GM12878 (cell line): ENCODE measurements around the gene CHKA. TPM values are rescaled to one million over a fixed set of nuclear protein-coding genes. Genes with fewer than 3 reads are reported as not detected.

ENCODE experiments used
- ATAC-seq: fragments of 200-7000 bp; cut with Tn5 transposase; 3 replicates; pipeline ENCODE4 v1.9.1; 2020; ENCODE audit warnings: mild to moderate bottlenecking, moderate library complexity
- BruUV-seq: library from RNA; stranded (reverse); fragments of 400-500 nt; replicated peaks from 2 replicates; lab custom pipeline; 2021; lab: Mats Ljungman, UMichigan
- CTCF ChIA-PET: fragments of 300-600 bp; sonication (Branson Sonifier 250); formaldehyde crosslinking; extraction: SDS; loops from one replicate; lab custom pipeline; 2021; ENCODE audit warnings: inconsistent platforms; lab: Yijun Ruan, JAX
- POLR2A ChIA-PET: fragments of 350-600 bp; formaldehyde crosslinking; extraction: SDS; loops from one replicate; lab custom pipeline; 2021; ENCODE audit warnings: inconsistent platforms; lab: Charles Lee
- RAD21 ChIA-PET: fragments of 300-600 bp; sonication (Branson Sonifier 250); formaldehyde crosslinking; loops from one replicate; lab custom pipeline; 2023; ENCODE audit warnings: antibody characterized with exemption; ENCODE audit not compliant: unreplicated experiment; lab: Charles Lee
- SMC1A ChIA-PET: fragments of 300-600 bp; sonication (Branson Sonifier 250); formaldehyde crosslinking; loops from one replicate; lab custom pipeline; 2023; ENCODE audit not compliant: unreplicated experiment, uncharacterized antibody; lab: Charles Lee
- DNase-seq: peaks from one replicate; pipeline ENCODE4 v3.0.0-alpha.2; 2011; ENCODE audit warnings: low read depth, low spot score
- FAIRE-seq: peaks from 3 replicates; lab custom pipeline; 2011; peaks lifted over from hg19 to GRCh38; lab: Jason Lieb, UNC
- H2AFZ ChIP-seq: 2 replicates; pipeline ENCODE4 v1.6.0; 2011; ENCODE audit warnings: low read depth, low read length, control low read depth; ENCODE audit not compliant: control insufficient read depth
- H3K27ac ChIP-seq: 2 replicates; pipeline ENCODE4 v1.5.1; 2011; ENCODE audit warnings: control low read depth; ENCODE audit not compliant: control insufficient read depth, insufficient read depth
- H3K27me3 ChIP-seq, 2 experiments: replicated peaks in 1 of 2; 2 replicates each; pipeline versions ENCODE4 v1.6.0 to v1.6.1; 2011; ENCODE audit warnings: low read length in 1 of 2; ENCODE audit not compliant: control insufficient read depth in 2 of 2, insufficient read depth in 2 of 2
- H3K36me3 ChIP-seq, 2 experiments: 2 replicates each; pipeline ENCODE4 v1.5.1; 2011; ENCODE audit warnings: low read length in 1 of 2; ENCODE audit not compliant: control insufficient read depth in 2 of 2, insufficient read depth in 2 of 2
- H3K4me1 ChIP-seq: 2 replicates; pipeline ENCODE4 v1.6.1; 2011; ENCODE audit warnings: mild to moderate bottlenecking, low read length, moderate library complexity, mixed read lengths; ENCODE audit not compliant: control insufficient read depth, insufficient read depth
- H3K4me2 ChIP-seq: 2 replicates; pipeline ENCODE4 v1.6.0; 2011; ENCODE audit warnings: control low read depth; ENCODE audit not compliant: control insufficient read depth, insufficient read depth
- H3K4me3 ChIP-seq: fragments of 200-600 bp; sonication (generic); 2 replicates; pipeline ENCODE4 v1.5.1; 2016
- H3K79me2 ChIP-seq: 2 replicates; pipeline ENCODE4 v1.6.0; 2011; ENCODE audit warnings: low read length; ENCODE audit not compliant: control insufficient read depth, insufficient read depth
- H3K9ac ChIP-seq: 2 replicates; pipeline ENCODE4 v1.8.0; 2011; ENCODE audit warnings: low read length, control low read depth, mixed read lengths; ENCODE audit not compliant: control insufficient read depth, insufficient read depth
- H3K9me3 ChIP-seq: replicated peaks from 3 replicates; pipeline ENCODE4 v1.5.1; 2011; ENCODE audit warnings: mild to moderate bottlenecking, low read length; ENCODE audit not compliant: control insufficient read depth, insufficient read depth
- H4K20me1 ChIP-seq: 2 replicates; pipeline ENCODE4 v1.6.0; 2011; ENCODE audit not compliant: control insufficient read depth, insufficient read depth
- CEBPB ChIP-seq, 2 experiments: fragments of 150-350 bp in 1 of 2; IDR thresholded peaks; 2 replicates each; pipeline ENCODE4 v1.6.1; 2012 to 2014; ENCODE audit warnings: low read depth in 2 of 2, low read length in 2 of 2, borderline replicate concordance in 1 of 2, inconsistent platforms in 1 of 2
- CREM ChIP-seq: IDR thresholded peaks from 2 replicates; pipeline ENCODE4 v1.6.1; 2014; ENCODE audit warnings: antibody characterized with exemption, low read depth
- FOS ChIP-seq: IDR thresholded peaks from 3 replicates; pipeline ENCODE4 v1.6.1; 2011; ENCODE audit warnings: borderline replicate concordance; ENCODE audit not compliant: insufficient read length; ENCODE audit errors: extremely low read depth
- KAT2A ChIP-seq: conservative IDR thresholded peaks from 2 replicates; pipeline ENCODE4 v1.6.1; 2011; ENCODE audit warnings: low read depth, low read length; ENCODE audit not compliant: control insufficient read depth
- MTA2 ChIP-seq: fragments of 450-650 bp; IDR thresholded peaks from 2 replicates; pipeline ENCODE4 v1.6.1; 2016; ENCODE audit warnings: low read depth, mild to moderate bottlenecking, moderate library complexity
- NR2C1 ChIP-seq: fragments of 450-650 bp; IDR thresholded peaks from 2 replicates; pipeline ENCODE4 v1.6.1; 2017; ENCODE audit warnings: antibody characterized with exemption, mild to moderate bottlenecking, moderate library complexity
- RUNX3 ChIP-seq: IDR thresholded peaks from 2 replicates; pipeline ENCODE4 v1.6.1; 2012; ENCODE audit warnings: low read length, inconsistent platforms
- SMAD5 ChIP-seq: IDR thresholded peaks from 2 replicates; pipeline ENCODE4 v1.6.1; 2016; ENCODE audit warnings: antibody characterized with exemption, low read depth
- SMC3 ChIP-seq: IDR thresholded peaks from 2 replicates; pipeline ENCODE4 v1.6.1; 2011; ENCODE audit warnings: low read length, improper control_type of control experiment, borderline replicate concordance
- SP1 ChIP-seq: IDR thresholded peaks from one replicate; pipeline ENCODE4 v1.6.1; 2011; ENCODE audit warnings: low read depth, low read length
- WRNIP1 ChIP-seq: IDR thresholded peaks from 2 replicates; pipeline ENCODE4 v1.6.1; 2011; ENCODE audit warnings: low read depth, low read length, improper control_type of control experiment, borderline replicate concordance
- ZNF24 ChIP-seq: fragments of 450-650 bp; IDR thresholded peaks from 2 replicates; pipeline ENCODE4 v1.6.1; 2017; ENCODE audit warnings: antibody characterized with exemption, mild to moderate bottlenecking
- ZZZ3 ChIP-seq: IDR thresholded peaks from 2 replicates; pipeline ENCODE4 v1.6.1; 2011; ENCODE audit warnings: low read depth; ENCODE audit not compliant: control insufficient read depth, insufficient read length
- WGBS: methylation state at CpG from one replicate; pipeline ENCODE4 v1.1.6; 2016; ENCODE audit warnings: low lambda C conversion rate; ENCODE audit not compliant: insufficient replicate concordance, insufficient coverage; ENCODE audit errors: missing lambda C conversion rate; 5-methylcytosine and 5-hydroxymethylcytosine counted together
- in situ Hi-C: fragments of 300-500 bp; cut with MboI; formaldehyde crosslinking; loops from 9 replicates; pipeline ENCODE4 v1.14.3; 2018; ENCODE audit warnings: mixed read lengths
- intact Hi-C: fragments of 100-400 bp; cut with micrococcal nuclease; formaldehyde crosslinking; loops from one replicate; pipeline ENCODE4 v1.14.2; 2022; ENCODE audit not compliant: unreplicated experiment
- polyA plus RNA-seq, 11 experiments: library from polyadenylated mRNA; depleted of rRNA in 4 of 11; unstranded in 6 of 11; stranded (reverse) in 5 of 11; fragments of >200 nt; fragmentation: Nextera tagmentation in 4 of 11; fragmentation: Illumina TruSeq in 1 of 11; extraction: Ambion mirVana in 4 of 11; extraction: Trizol in 1 of 11; gene quantifications; 1 replicate in 1 of 11; 2 replicates in 10 of 11; pipeline versions ENCODE4 v1.2.1 to v1.2.3, GENCODE V29; 2011 to 2016; ENCODE audit warnings: inconsistent platforms in 2 of 11, missing spikeins in 2 of 11, low read depth in 1 of 11
- total RNA-seq, 4 experiments: library from RNA; depleted of rRNA in 3 of 4; stranded (reverse); fragments of >200 nt in 3 of 4; fragmentation: Illumina TruSeq in 1 of 4; extraction: Trizol in 1 of 4; gene quantifications; 2 replicates each; pipeline versions ENCODE4 v1.2.1 to v1.2.3, GENCODE V29; 2013 to 2021
- TF ChIP-seq, protein P1 (sequence below): IDR thresholded peaks from 2 replicates; pipeline ENCODE4 v1.6.1; 2011; ENCODE audit warnings: borderline replicate concordance, low read depth, mild to moderate bottlenecking, moderate library complexity, low read length; ENCODE audit not compliant: insufficient read depth, poor library complexity, severe bottlenecking
- TF ChIP-seq, protein P2 (sequence below): fragments of 150-350 bp; IDR thresholded peaks from 2 replicates; pipeline ENCODE4 v1.6.1; 2014; ENCODE audit warnings: mild to moderate bottlenecking, low read depth, low read length
- TF ChIP-seq, protein P3 (sequence below): fragments of 450-650 bp; formaldehyde crosslinking; IDR thresholded peaks from 2 replicates; pipeline ENCODE4 v1.4.0; 2022; ENCODE audit warnings: mild to moderate bottlenecking, moderate library complexity

Gene CHKA
- total and polyA plus RNA-seq, 10 of the 15 experiments (the other 5 are each of a cell fraction or from before 2014, with no cell fraction given): 5.2 to 29.2 (median 21.2) TPM

DNA sequence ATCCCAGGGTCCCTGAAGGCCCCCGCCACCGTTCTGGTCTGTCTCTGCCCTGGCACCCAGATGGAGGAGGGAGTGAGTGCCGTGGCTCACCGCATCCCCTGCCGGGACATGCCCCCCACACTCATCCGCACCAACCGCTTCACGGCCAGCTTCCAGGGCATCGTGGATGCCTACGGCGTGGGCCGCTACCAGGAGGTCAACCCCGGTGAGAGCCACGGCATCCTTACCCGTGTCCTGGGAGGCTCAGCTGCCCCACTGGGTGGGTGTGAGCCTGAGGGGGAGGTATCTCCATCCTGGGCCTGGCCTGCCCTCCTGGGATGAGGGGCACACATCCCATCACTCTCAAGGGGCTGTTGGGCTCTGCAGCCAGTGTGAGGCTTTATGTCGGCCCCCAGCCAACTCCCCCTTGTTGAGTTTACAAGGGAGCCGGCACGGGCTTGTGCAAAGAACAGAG is 76.3 kb downstream of the CHKA start (continued):
- TF ChIP-seq SMAD5: no peak

DNA sequence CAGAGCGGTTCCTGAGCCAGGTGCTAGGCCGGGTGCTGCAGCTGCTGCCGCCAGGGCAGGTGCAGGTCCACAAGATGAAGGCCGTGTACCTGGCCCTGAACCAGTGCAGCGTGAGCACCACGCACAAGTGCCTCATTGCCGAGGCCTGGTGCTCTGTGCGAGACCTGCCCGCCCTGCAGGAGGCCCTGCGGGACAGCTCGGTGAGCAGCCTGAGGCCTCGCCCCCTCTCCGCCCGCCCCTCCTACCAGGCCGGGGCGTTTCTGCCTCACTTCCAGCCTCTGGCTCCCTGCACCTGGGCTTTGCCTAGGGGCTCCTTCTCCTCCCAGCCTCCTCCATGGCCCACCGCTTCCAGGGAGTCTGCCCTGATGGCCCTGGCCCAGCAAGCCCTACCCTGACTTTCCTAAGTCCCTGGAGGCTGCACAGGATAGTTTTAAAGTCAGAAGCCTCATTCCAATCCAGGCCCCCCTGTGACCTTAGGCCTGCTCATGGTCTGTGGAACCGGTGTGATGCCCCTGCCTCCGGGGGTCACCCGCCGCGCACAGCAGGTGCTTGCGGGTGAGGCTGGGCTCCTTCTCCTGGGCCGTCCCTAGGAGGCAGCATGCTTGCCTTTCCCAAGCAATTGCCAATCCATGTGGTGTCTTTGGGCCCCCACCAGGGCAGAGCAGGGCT is 76.9 kb downstream of the CHKA start:
- Histone ChIP-seq H4K20me1 (no peaks in the 10 kb centered on the region; the same call in 1 of the 2 replicates), H3K4me3 (no peak overlapping the region), H3K9me3 (no peaks in the 10 kb centered on the region), H3K79me2 (peaks cover 36% of the 10 kb centered on the region), H3K9ac (no peak overlapping the region), H2AFZ (no peak overlapping the region), H3K27ac (no peak overlapping the region), H3K4me1 (peaks cover 6% of the 10 kb centered on the region), H3K4me2 (no peak overlapping the region), H3K27me3 (no peaks in the 10 kb centered on the region)
- POLR2A ChIA-PET: no interaction called here
- intact Hi-C loops: no loop called here
- no peak for ATAC-seq
- WGBS: 98% methylated on average over 24 of the region's 24 CpGs
- FAIRE-seq: no peak
- BruUV-seq: no TSS peak
- RAD21 ChIA-PET: no interaction called here
- TF ChIP-seq SMC3: no peak
- TF ChIP-seq, protein P1, sequence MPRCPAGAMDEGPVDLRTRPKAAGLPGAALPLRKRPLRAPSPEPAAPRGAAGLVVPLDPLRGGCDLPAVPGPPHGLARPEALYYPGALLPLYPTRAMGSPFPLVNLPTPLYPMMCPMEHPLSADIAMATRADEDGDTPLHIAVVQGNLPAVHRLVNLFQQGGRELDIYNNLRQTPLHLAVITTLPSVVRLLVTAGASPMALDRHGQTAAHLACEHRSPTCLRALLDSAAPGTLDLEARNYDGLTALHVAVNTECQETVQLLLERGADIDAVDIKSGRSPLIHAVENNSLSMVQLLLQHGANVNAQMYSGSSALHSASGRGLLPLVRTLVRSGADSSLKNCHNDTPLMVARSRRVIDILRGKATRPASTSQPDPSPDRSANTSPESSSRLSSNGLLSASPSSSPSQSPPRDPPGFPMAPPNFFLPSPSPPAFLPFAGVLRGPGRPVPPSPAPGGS: no peak
- TF ChIP-seq MTA2: no peak
- TF ChIP-seq, protein P2, sequence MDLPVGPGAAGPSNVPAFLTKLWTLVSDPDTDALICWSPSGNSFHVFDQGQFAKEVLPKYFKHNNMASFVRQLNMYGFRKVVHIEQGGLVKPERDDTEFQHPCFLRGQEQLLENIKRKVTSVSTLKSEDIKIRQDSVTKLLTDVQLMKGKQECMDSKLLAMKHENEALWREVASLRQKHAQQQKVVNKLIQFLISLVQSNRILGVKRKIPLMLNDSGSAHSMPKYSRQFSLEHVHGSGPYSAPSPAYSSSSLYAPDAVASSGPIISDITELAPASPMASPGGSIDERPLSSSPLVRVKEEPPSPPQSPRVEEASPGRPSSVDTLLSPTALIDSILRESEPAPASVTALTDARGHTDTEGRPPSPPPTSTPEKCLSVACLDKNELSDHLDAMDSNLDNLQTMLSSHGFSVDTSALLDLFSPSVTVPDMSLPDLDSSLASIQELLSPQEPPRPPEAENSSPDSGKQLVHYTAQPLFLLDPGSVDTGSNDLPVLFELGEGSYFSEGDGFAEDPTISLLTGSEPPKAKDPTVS: no peak
- TF ChIP-seq ZZZ3: no peak
- TF ChIP-seq ZNF24: no peak
- no peak for TF ChIP-seq WRNIP1
- no peak for TF ChIP-seq CEBPB (IDR thresholded peaks at IDR 0.05; ENCODE audit: borderline replicate concordance in 1 of 2, low read depth in 2 of 2, low read length in 2 of 2)
- TF ChIP-seq NR2C1: no peak
- no peak for TF ChIP-seq SP1
- TF ChIP-seq KAT2A: no peak
- no peak for TF ChIP-seq SMAD5
- TF ChIP-seq CREM: no peak
- TF ChIP-seq, protein P3, sequence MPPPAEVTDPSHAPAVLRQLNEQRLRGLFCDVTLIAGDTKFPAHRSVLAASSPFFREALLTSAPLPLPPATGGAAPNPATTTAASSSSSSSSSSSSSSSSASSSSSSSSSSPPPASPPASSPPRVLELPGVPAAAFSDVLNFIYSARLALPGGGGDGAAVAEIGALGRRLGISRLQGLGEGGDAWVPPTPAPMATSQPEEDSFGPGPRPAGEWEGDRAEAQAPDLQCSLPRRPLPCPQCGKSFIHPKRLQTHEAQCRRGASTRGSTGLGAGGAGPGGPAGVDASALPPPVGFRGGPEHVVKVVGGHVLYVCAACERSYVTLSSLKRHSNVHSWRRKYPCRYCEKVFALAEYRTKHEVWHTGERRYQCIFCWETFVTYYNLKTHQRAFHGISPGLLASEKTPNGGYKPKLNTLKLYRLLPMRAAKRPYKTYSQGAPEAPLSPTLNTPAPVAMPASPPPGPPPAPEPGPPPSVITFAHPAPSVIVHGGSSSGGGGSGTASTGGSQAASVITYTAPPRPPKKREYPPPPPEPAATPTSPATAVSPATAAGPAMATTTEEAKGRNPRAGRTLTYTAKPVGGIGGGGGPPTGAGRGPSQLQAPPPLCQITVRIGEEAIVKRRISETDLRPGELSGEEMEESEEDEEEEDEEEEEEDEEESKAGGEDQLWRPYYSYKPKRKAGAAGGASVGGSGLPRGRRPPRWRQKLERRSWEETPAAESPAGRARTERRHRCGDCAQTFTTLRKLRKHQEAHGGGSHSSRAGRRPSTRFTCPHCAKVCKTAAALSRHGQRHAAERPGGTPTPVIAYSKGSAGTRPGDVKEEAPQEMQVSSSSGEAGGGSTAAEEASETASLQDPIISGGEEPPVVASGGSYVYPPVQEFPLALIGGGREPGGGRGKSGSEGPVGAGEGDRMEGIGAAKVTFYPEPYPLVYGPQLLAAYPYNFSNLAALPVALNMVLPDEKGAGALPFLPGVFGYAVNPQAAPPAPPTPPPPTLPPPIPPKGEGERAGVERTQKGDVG (CRISPR knock-in tag): no peak
- no peak for TF ChIP-seq RUNX3
- TF ChIP-seq FOS: no peak
- TF ChIP-seq, all 136 proteins: peak for 0
- H3K36me3 ChIP-seq: peaks cover 5 to 34% of the 10 kb centered on the region in 2 experiments; a peak in 3 of 4 replicates
- in situ Hi-C loops: no loop called here
- ChIA-PET SMC1A (no interaction called here), CTCF (no interaction called here)
- DNase-seq: no peak
